Neural cell (in vitro differentiated cells): ENCODE measurements around the gene SLC34A1. TPM values are rescaled to one million over a fixed set of nuclear protein-coding genes. Genes with fewer than 3 reads are reported as not detected.

Source experiments
- H2AFZ ChIP-seq: fragments of 200-600, 300-800 bp; sonication (generic), shearing (Covaris generic); 2 replicates; pipeline ENCODE4 v1.6.0; 2014; ENCODE audit warnings: low read depth, mild to moderate bottlenecking, antibody characterized with exemption, low read length, moderate library complexity
- H3F3A ChIP-seq: fragments of 200-600 bp; shearing (Covaris generic); 2 replicates; pipeline ENCODE4 v1.6.1; 2016; ENCODE audit warnings: mild to moderate bottlenecking, moderate library complexity, mixed read lengths, antibody characterized with exemption, low read length; ENCODE audit not compliant: insufficient read depth, poor library complexity, severe bottlenecking
- H3K27ac ChIP-seq: fragments of 200-600, 300-800 bp; sonication (generic), shearing (Covaris generic); 2 replicates; pipeline ENCODE4 v1.5.1; 2014; ENCODE audit warnings: mild to moderate bottlenecking, low read length, moderate library complexity
- H3K27me3 ChIP-seq: fragments of 300-800, 200-600 bp; sonication (generic), shearing (Covaris generic); 2 replicates; pipeline ENCODE4 v1.6.0; 2014; ENCODE audit warnings: mild to moderate bottlenecking, low read depth, low read length, moderate library complexity; ENCODE audit not compliant: insufficient read depth
- H3K36me3 ChIP-seq: fragments of 300-800, 200-600 bp; sonication (generic), shearing (Covaris generic); 2 replicates; pipeline ENCODE4 v1.5.1; 2014; ENCODE audit warnings: mild to moderate bottlenecking, antibody characterized with exemption, low read length, moderate library complexity; ENCODE audit not compliant: insufficient read depth
- H3K4me2 ChIP-seq: fragments of 300-800, 200-600 bp; sonication (generic), shearing (Covaris generic); 2 replicates; pipeline ENCODE4 v1.6.0; 2014; ENCODE audit warnings: mild to moderate bottlenecking, low read length
- H3K4me3 ChIP-seq: fragments of 300-800, 200-600 bp; sonication (generic), shearing (Covaris generic); 2 replicates; pipeline ENCODE4 v1.5.1; 2014; ENCODE audit warnings: mild to moderate bottlenecking, low read length, moderate library complexity
- H3K79me2 ChIP-seq: fragments of 200-600 bp; shearing (Covaris generic); replicated peaks from 2 replicates; pipeline ENCODE4 v1.6.0; 2014; ENCODE audit warnings: mild to moderate bottlenecking, low read length, moderate library complexity; ENCODE audit not compliant: insufficient read depth
- H3K9ac ChIP-seq: fragments of 300-800, 200-600 bp; sonication (generic), shearing (Covaris generic); 2 replicates; pipeline ENCODE4 v1.6.1; 2016; ENCODE audit warnings: mild to moderate bottlenecking, low read length, mixed read lengths
- H3K9me2 ChIP-seq: fragments of 200-600 bp; shearing (Covaris generic); 2 replicates; pipeline ENCODE4 v1.6.1; 2016; ENCODE audit warnings: mild to moderate bottlenecking, low read length, mixed read lengths; ENCODE audit not compliant: insufficient read depth
- H3K9me3 ChIP-seq: fragments of 200-600, 300-800 bp; sonication (generic), shearing (Covaris generic); 2 replicates; pipeline ENCODE4 v1.6.1; 2016; ENCODE audit warnings: mild to moderate bottlenecking, mixed run types, low read length, moderate library complexity, mixed read lengths
- H4K20me1 ChIP-seq: fragments of 200-600 bp; shearing (Covaris generic); 2 replicates; pipeline ENCODE4 v1.6.1; 2016; ENCODE audit warnings: mild to moderate bottlenecking, mixed run types; ENCODE audit not compliant: insufficient read depth
- EP300 ChIP-seq: fragments of 450-650 bp; conservative IDR thresholded peaks from 2 replicates; pipeline ENCODE4 v1.6.1; 2014; ENCODE audit warnings: antibody characterized with exemption, mild to moderate bottlenecking, moderate library complexity; ENCODE audit not compliant: poor library complexity, severe bottlenecking
- EZH2 ChIP-seq: fragments of 200-600, 300-800 bp; shearing (Covaris generic), sonication (generic); IDR thresholded peaks from 2 replicates; pipeline ENCODE4 v1.6.1; 2014; ENCODE audit warnings: antibody characterized with exemption, low read length, borderline replicate concordance, mild to moderate bottlenecking; ENCODE audit not compliant: insufficient read depth, poor library complexity, severe bottlenecking
- MXI1 ChIP-seq: fragments of 450-650 bp; conservative IDR thresholded peaks from 2 replicates; pipeline ENCODE4 v1.6.1; 2014; ENCODE audit warnings: antibody characterized with exemption, mild to moderate bottlenecking; ENCODE audit not compliant: poor library complexity, severe bottlenecking
- POLR2AphosphoS5 ChIP-seq: IDR thresholded peaks from 2 replicates; pipeline ENCODE4 v1.6.1; 2012
- RAD21 ChIP-seq: fragments of 450-650 bp; conservative IDR thresholded peaks from 2 replicates; pipeline ENCODE4 v1.6.1; 2014; ENCODE audit warnings: antibody characterized with exemption, mild to moderate bottlenecking, moderate library complexity
- SMC3 ChIP-seq: fragments of 450-650 bp; conservative IDR thresholded peaks from 2 replicates; pipeline ENCODE4 v1.6.1; 2014; ENCODE audit warnings: antibody characterized with exemption, mild to moderate bottlenecking, moderate library complexity; ENCODE audit not compliant: poor library complexity
- TAF1 ChIP-seq: IDR thresholded peaks from 2 replicates; pipeline ENCODE4 v1.6.1; 2012; ENCODE audit warnings: low read depth
- polyA plus RNA-seq: library from polyadenylated mRNA; depleted of rRNA; stranded (reverse); fragments of >200 nt; gene quantifications from 2 replicates; pipeline ENCODE4 v1.2.3, GENCODE V29; 2014
- TF ChIP-seq, protein P1 (sequence below): IDR thresholded peaks from 2 replicates; pipeline ENCODE4 v1.6.1; 2012; ENCODE audit warnings: borderline replicate concordance
- TF ChIP-seq, protein P2 (sequence below): fragments of 450-650 bp; IDR thresholded peaks from 2 replicates; pipeline ENCODE4 v1.5.1; 2014; ENCODE audit warnings: antibody characterized with exemption, mild to moderate bottlenecking, moderate library complexity; ENCODE audit not compliant: poor library complexity, severe bottlenecking

The SLC34A1 gene
- polyA plus RNA-seq, 1 donor from 2014 or later, result not detected

DNA sequence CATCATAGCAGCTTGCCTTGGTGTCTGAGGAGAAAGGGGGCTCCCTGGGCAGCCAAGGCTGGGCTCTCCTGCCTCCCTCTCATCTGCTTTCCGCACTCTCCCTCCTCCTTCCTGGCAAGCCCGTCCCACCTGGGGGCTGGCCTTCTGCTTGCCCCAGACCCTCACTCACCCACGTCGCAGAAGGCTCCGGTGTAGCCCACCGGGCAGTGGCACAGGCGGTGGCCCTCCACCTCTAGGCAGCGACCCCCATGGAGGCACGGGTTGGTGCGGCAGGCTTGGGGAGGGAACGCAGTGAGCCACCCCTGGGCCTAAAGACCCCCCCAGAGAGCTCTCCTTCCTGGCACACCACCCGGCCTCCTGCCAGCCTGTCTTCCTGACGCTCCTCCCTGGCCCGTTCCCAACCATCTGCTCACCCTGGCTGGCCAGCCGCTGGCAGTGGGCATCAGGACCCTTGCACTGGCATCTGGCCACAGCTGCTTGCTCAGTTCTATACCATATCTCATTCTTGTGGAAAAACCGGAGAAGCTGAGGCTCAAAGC, 20.5 kb downstream of the SLC34A1 start:
- H3K4me2 ChIP-seq, result no peak overlapping the region
- peaks cover 42% of the 10 kb centered on the region for H3K27me3 ChIP-seq
- no peaks in the 10 kb centered on the region for H3K79me2 ChIP-seq
- no peaks in the 10 kb centered on the region for H3K9me2 ChIP-seq
- no peaks in the 10 kb centered on the region for H4K20me1 ChIP-seq
- H2AFZ ChIP-seq, result no peak overlapping the region
- H3K9ac ChIP-seq, result peak overlapping the region; percentile 55
- TF ChIP-seq, protein P1, sequence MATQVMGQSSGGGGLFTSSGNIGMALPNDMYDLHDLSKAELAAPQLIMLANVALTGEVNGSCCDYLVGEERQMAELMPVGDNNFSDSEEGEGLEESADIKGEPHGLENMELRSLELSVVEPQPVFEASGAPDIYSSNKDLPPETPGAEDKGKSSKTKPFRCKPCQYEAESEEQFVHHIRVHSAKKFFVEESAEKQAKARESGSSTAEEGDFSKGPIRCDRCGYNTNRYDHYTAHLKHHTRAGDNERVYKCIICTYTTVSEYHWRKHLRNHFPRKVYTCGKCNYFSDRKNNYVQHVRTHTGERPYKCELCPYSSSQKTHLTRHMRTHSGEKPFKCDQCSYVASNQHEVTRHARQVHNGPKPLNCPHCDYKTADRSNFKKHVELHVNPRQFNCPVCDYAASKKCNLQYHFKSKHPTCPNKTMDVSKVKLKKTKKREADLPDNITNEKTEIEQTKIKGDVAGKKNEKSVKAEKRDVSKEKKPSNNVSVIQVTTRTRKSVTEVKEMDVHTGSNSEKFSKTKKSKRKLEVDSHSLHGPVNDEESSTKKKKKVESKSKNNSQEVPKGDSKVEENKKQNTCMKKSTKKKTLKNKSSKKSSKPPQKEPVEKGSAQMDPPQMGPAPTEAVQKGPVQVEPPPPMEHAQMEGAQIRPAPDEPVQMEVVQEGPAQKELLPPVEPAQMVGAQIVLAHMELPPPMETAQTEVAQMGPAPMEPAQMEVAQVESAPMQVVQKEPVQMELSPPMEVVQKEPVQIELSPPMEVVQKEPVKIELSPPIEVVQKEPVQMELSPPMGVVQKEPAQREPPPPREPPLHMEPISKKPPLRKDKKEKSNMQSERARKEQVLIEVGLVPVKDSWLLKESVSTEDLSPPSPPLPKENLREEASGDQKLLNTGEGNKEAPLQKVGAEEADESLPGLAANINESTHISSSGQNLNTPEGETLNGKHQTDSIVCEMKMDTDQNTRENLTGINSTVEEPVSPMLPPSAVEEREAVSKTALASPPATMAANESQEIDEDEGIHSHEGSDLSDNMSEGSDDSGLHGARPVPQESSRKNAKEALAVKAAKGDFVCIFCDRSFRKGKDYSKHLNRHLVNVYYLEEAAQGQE, result no peak
- TF ChIP-seq POLR2AphosphoS5, result no peak
- TF ChIP-seq EZH2, result no peak
- TF ChIP-seq SMC3, result no peak
- TF ChIP-seq EP300, result no peak
- peak; percentile 3 for TF ChIP-seq MXI1
- TF ChIP-seq RAD21, result no peak
- TF ChIP-seq TAF1, result no peak
- TF ChIP-seq, protein P2, sequence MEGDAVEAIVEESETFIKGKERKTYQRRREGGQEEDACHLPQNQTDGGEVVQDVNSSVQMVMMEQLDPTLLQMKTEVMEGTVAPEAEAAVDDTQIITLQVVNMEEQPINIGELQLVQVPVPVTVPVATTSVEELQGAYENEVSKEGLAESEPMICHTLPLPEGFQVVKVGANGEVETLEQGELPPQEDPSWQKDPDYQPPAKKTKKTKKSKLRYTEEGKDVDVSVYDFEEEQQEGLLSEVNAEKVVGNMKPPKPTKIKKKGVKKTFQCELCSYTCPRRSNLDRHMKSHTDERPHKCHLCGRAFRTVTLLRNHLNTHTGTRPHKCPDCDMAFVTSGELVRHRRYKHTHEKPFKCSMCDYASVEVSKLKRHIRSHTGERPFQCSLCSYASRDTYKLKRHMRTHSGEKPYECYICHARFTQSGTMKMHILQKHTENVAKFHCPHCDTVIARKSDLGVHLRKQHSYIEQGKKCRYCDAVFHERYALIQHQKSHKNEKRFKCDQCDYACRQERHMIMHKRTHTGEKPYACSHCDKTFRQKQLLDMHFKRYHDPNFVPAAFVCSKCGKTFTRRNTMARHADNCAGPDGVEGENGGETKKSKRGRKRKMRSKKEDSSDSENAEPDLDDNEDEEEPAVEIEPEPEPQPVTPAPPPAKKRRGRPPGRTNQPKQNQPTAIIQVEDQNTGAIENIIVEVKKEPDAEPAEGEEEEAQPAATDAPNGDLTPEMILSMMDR, result peak; percentile 12
- no peaks in the 10 kb centered on the region for H3K36me3 ChIP-seq
- H3K4me3 ChIP-seq, result peak overlapping the region; percentile 65
- H3F3A ChIP-seq, result no peaks in the 10 kb centered on the region
- H3K27ac ChIP-seq, result no peak overlapping the region
- no peaks in the 10 kb centered on the region for H3K9me3 ChIP-seq

DNA sequence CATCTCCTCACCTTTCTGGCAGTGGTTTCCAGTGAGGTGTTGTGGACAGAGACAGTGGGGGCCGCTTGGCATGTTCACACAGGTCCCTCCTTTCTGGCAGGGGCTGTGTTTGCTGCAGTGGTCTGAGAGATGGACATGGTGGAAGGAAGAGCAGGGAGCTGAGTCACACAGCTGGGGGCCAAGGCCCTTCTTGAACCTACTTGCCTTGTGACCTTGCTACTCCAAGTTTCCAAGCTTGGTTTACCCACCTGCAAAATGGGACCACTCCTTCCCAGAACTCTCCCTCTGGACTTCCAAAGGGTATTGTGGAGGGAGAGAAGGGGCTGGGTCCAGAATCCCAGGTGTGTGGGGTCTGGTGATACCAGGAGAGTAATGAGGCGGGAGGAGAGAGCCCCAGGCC, 21.1 kb downstream of the SLC34A1 start:
- Histone ChIP-seq H3K27ac (no peak overlapping the region), H2AFZ (no peak overlapping the region), H3K79me2 (no peaks in the 10 kb centered on the region), H3K27me3 (peaks cover 42% of the 10 kb centered on the region), H3K9ac (peak overlapping the region; percentile 55), H3K9me2 (no peaks in the 10 kb centered on the region), H3K36me3 (no peaks in the 10 kb centered on the region), H4K20me1 (no peaks in the 10 kb centered on the region), H3K4me3 (no peak overlapping the region), H3K4me2 (no peak overlapping the region), H3K9me3 (no peaks in the 10 kb centered on the region), H3F3A (no peaks in the 10 kb centered on the region)
- TF ChIP-seq, protein P1, result no peak
- TF ChIP-seq TAF1 (no peak), EZH2 (no peak), RAD21 (no peak), POLR2AphosphoS5 (no peak), MXI1 (no peak), EP300 (no peak), SMC3 (no peak)
- TF ChIP-seq, protein P2, result no peak
